HL-60 (cell line): Measurements from ENCODE around the gene BTN2A1.

Experiments used
- DNase-seq, 2 experiments: peaks; one replicate each; pipeline ENCODE4 v3.0.0-alpha.2; 2010 to 2020; ENCODE audit warnings: low read depth in 1 of 2, low spot score in 1 of 2
- H3K27ac ChIP-seq: fragments of 250-450 bp; sonication (Bioruptor Pico); replicated peaks from 2 replicates; pipeline ENCODE4 v1.5.1; 2020; ENCODE audit warnings: mild to moderate bottlenecking, moderate library complexity
- H3K27me3 ChIP-seq: fragments of 250-450 bp; sonication (Bioruptor Pico); 2 replicates; pipeline ENCODE4 v1.5.1; 2021; ENCODE audit warnings: mild to moderate bottlenecking, moderate library complexity; ENCODE audit not compliant: insufficient read depth, poor library complexity, severe bottlenecking
- H3K4me3 ChIP-seq: replicated peaks from 2 replicates; pipeline ENCODE4 v1.5.1; 2011; ENCODE audit warnings: mild to moderate bottlenecking, control low read depth, low read length; ENCODE audit not compliant: insufficient read depth
- CTCF ChIP-seq: IDR thresholded peaks from one replicate; pipeline ENCODE4 v1.5.1; 2011; ENCODE audit warnings: low read length, control low read depth, inconsistent platforms; ENCODE audit not compliant: insufficient read depth
- GABPA ChIP-seq: IDR thresholded peaks from 2 replicates; pipeline ENCODE4 v1.6.1; 2012; ENCODE audit warnings: low read depth
- POLR2AphosphoS5 ChIP-seq: IDR thresholded peaks from 2 replicates; pipeline ENCODE4 v1.6.1; 2012; ENCODE audit warnings: low read depth
- REST ChIP-seq: IDR thresholded peaks from 2 replicates; pipeline ENCODE4 v1.6.1; 2012; ENCODE audit warnings: low read depth; ENCODE audit not compliant: insufficient replicate concordance
- SPI1 ChIP-seq: IDR thresholded peaks from 2 replicates; pipeline ENCODE4 v1.6.1; 2012; ENCODE audit warnings: low read depth, mild to moderate bottlenecking, borderline replicate concordance

The BTN2A1 gene

GRCh38 chr6:26495281-26495680, 37.5 kb downstream of the BTN2A1 start:
- no peak overlapping the region for H3K27ac ChIP-seq
- H3K27me3 ChIP-seq: no peaks in the 10 kb centered on the region
- H3K4me3 ChIP-seq: no peak overlapping the region
- no peak for TF ChIP-seq POLR2AphosphoS5
- no peak for TF ChIP-seq GABPA
- no peak for TF ChIP-seq REST
- no peak for TF ChIP-seq CTCF
- TF ChIP-seq SPI1: no peak
- no peak for DNase-seq

GRCh38 chr6:26497610-26498009, 39.9 kb downstream of the BTN2A1 start:
- H3K4me3 ChIP-seq: no peak overlapping the region
- DNase-seq: no peak
- H3K27ac ChIP-seq: no peak overlapping the region
- peaks cover 17% of the 10 kb centered on the region for H3K27me3 ChIP-seq
- TF ChIP-seq POLR2AphosphoS5 (no peak), GABPA (no peak), REST (no peak), CTCF (no peak), SPI1 (no peak)

- TF ChIP-seq SPI1 (no peak), GABPA (no peak), CTCF (no peak), REST (no peak), POLR2AphosphoS5 (no peak)
- Histone ChIP-seq H3K27ac (no peak within 1 kb of the TSS), H3K4me3 (no peak within 1 kb of the TSS), H3K27me3 (peaks cover 17% of the 10 kb centered on the region)
- no peak for DNase-seq
Observed at GRCh38 chr6:26500102-26500501, 42.3 kb downstream of the BTN2A1 start, which contains the start of gene BTN1A1. Gene BTN1A1, plus strand, starts transcription at chr6:26500303. Its CDS starts 984 bp downstream, at chr6:26501287.
